Mesothelial cell of epicardium (in vitro differentiated cells): ENCODE results near the gene ZMIZ2. TPM values are rescaled to one million over a fixed set of nuclear protein-coding genes. Genes with fewer than 3 reads are reported as not detected.

Experiments used
- DNase-seq, 2 experiments: peaks; one replicate each; pipeline ENCODE4 v3.0.0; 2021; ENCODE audit warnings: low spot score in 2 of 2; ENCODE audit not compliant: unreplicated experiment in 2 of 2
- H3K27ac Mint-ChIP-seq: 2 replicates; pipeline ENCODE4 v1.8.0; 2021; ENCODE audit warnings: mixed read lengths
- H3K27me3 Mint-ChIP-seq: 2 replicates; pipeline ENCODE4 v1.8.0; 2021; ENCODE audit warnings: low read depth, mixed read lengths
- H3K36me3 Mint-ChIP-seq: 2 replicates; pipeline ENCODE4 v1.8.0; 2021; ENCODE audit warnings: mixed read lengths
- H3K4me1 Mint-ChIP-seq: 2 replicates; pipeline ENCODE4 v1.8.0; 2021; ENCODE audit warnings: mixed read lengths
- H3K4me3 Mint-ChIP-seq: 2 replicates; pipeline ENCODE4 v1.8.0; 2021; ENCODE audit warnings: mild to moderate bottlenecking, moderate library complexity, mixed read lengths
- H3K9me3 Mint-ChIP-seq: 2 replicates; pipeline ENCODE4 v1.8.0; 2021; ENCODE audit warnings: mixed read lengths
- total RNA-seq: library from RNA; stranded (reverse); gene quantifications from 3 replicates; pipeline ENCODE4 v1.2.1, GENCODE V29; 2021
- TF ChIP-seq, protein P1 (sequence below): fragments of 200-600 bp; sonication (generic); IDR thresholded peaks from one replicate; pipeline ENCODE4 v1.5.0; 2021; ENCODE audit warnings: antibody characterized with exemption; ENCODE audit not compliant: unreplicated experiment

ZMIZ2 gene
- total RNA-seq, 1 donor from 2014 or later: 164 TPM

DNA sequence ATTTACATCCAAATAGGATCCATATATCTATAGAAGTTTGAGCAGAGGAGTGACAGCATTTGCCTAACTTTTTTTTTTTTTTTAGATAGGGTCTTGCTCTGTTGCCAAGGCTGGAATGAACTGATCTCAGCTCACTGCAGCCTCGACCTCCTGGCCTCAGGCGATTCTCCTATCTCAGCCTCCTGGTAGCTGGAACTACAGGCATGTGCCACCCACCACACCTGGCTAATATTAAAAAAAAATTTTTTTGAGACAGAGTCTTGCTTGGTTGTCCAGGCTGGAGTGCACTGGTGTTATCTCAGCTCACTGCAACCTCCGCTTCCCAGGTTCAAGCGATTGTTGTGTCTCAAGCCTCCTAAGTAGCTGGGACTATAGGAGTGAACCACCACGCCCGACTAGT lies 62.9 kb downstream of the ZMIZ2 start:
- no peaks in the 10 kb centered on the region for H3K36me3 Mint-ChIP-seq
- no peak overlapping the region for H3K4me3 Mint-ChIP-seq
- H3K27me3 Mint-ChIP-seq: no peaks in the 10 kb centered on the region
- DNase-seq: no peak
- no peaks in the 10 kb centered on the region for H3K4me1 Mint-ChIP-seq
- TF ChIP-seq, protein P1, sequence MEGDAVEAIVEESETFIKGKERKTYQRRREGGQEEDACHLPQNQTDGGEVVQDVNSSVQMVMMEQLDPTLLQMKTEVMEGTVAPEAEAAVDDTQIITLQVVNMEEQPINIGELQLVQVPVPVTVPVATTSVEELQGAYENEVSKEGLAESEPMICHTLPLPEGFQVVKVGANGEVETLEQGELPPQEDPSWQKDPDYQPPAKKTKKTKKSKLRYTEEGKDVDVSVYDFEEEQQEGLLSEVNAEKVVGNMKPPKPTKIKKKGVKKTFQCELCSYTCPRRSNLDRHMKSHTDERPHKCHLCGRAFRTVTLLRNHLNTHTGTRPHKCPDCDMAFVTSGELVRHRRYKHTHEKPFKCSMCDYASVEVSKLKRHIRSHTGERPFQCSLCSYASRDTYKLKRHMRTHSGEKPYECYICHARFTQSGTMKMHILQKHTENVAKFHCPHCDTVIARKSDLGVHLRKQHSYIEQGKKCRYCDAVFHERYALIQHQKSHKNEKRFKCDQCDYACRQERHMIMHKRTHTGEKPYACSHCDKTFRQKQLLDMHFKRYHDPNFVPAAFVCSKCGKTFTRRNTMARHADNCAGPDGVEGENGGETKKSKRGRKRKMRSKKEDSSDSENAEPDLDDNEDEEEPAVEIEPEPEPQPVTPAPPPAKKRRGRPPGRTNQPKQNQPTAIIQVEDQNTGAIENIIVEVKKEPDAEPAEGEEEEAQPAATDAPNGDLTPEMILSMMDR: no peak
- H3K9me3 Mint-ChIP-seq: no peaks in the 10 kb centered on the region
- H3K27ac Mint-ChIP-seq: no peak overlapping the region

DNA sequence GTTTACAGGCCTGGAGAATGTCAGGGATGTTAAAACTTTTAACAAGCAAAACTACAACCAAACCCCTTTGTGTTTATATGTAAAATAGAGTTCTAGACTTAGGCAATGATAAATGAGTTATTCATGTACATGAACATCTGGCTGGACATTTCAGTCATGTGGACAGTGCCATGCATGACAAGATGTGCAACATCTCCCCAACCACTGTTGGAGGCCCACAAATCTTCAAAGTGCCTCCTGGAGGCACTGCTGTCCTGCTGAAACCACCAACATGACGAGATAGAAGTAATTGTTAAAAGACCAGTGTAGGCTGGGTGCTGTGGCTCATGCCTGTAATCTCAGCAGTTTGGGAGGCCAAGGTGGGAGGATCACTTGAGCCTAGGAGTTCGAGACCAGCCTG lies 66.3 kb downstream of the ZMIZ2 start:
- Mint-ChIP-seq H3K27ac (no peak overlapping the region), H3K36me3 (no peaks in the 10 kb centered on the region), H3K4me1 (no peaks in the 10 kb centered on the region), H3K9me3 (no peaks in the 10 kb centered on the region), H3K4me3 (no peak overlapping the region), H3K27me3 (no peaks in the 10 kb centered on the region)
- TF ChIP-seq, protein P1: no peak
- DNase-seq: no peak

GRCh38 chr7:44819292-44819691 lies 70.6 kb downstream of the ZMIZ2 start:
- DNase-seq: no peak
- no peak overlapping the region for H3K4me3 Mint-ChIP-seq
- H3K36me3 Mint-ChIP-seq: peaks cover 1% of the 10 kb centered on the region
- H3K27ac Mint-ChIP-seq: no peak overlapping the region
- TF ChIP-seq, protein P1: no peak
- H3K4me1 Mint-ChIP-seq: no peaks in the 10 kb centered on the region
- no peaks in the 10 kb centered on the region for H3K27me3 Mint-ChIP-seq
- no peaks in the 10 kb centered on the region for H3K9me3 Mint-ChIP-seq

Other genes with a start within 250 kb of the ZMIZ2 start
- gene NPC1L1, start 207.5 kb upstream of the ZMIZ2 start, total RNA-seq: 0.07 to 0.20 TPM in 2 of 3 replicates, not detected in the other
- gene DDX56, start 174.9 kb upstream of the ZMIZ2 start, total RNA-seq: 89.0 to 104 TPM (median 96.8 TPM) in 3 replicates
- 97.0 to 97.7 TPM (median 97.6 TPM) in 3 replicates for gene TMED4, start 166.6 kb upstream of the ZMIZ2 start, total RNA-seq
- 67.4 to 72.8 TPM (median 71.2 TPM) in 3 replicates for gene OGDH, start 142.2 kb upstream of the ZMIZ2 start, total RNA-seq
- 935 to 982 TPM (median 943 TPM) in 3 replicates for gene PPIA, start 47.8 kb downstream of the ZMIZ2 start, total RNA-seq
- gene H2AZ2, start 99.2 kb downstream of the ZMIZ2 start, total RNA-seq: 150 to 156 TPM (median 156 TPM) in 3 replicates
- gene PURB, start 136.7 kb downstream of the ZMIZ2 start, total RNA-seq: 33.2 to 33.7 TPM (median 33.5 TPM) in 3 replicates
- 0.65 to 0.69 TPM (median 0.66 TPM) in 3 replicates for gene MYO1G, start 230.2 kb downstream of the ZMIZ2 start, total RNA-seq